ENCODE measurements around the gene CTNND2.

CTNND2 gene

GRCh38 chr5:11574787-11575186 is 329.5 kb downstream of the CTNND2 start:
- no peak for DNase-seq

DNA sequence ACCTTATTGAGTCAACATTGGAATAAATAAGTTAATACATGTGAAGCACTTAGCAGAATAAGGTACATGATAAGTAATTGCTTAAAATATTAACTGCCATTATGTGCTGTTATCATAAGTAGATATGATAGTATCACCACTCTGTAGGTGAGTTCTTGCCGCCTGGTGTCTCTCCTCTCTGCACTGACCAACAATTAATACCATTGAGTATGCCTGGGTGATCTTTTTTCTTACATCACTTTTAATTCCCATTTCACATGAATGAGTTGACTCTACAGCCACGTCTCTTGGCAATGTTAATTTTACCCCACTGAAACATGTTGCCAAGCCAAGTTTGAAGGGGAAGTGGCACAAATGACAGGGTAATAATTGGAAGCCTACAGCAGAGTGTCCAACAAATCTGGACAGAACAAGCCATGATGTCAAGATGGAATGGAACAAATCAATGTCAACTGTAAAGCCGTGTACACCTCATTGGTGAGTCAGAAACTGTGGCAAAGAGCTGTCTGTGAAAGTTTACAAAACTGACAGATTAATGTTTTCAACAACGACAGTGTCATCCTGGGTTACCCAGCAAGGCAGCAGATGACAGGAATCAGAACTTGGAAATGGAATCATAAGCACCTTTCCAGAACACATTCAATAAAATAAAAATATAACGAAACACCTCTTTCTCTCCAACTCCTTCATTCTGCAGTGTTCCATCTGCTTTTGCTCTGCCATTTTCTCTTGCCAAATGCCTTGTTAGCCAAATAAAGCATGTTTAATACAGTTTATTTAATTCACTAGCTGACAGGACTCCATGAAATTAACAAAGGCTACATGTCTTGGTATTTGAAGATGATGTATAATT is 330.9 kb downstream of the CTNND2 start:
- DNase-seq, result no peak

DNA sequence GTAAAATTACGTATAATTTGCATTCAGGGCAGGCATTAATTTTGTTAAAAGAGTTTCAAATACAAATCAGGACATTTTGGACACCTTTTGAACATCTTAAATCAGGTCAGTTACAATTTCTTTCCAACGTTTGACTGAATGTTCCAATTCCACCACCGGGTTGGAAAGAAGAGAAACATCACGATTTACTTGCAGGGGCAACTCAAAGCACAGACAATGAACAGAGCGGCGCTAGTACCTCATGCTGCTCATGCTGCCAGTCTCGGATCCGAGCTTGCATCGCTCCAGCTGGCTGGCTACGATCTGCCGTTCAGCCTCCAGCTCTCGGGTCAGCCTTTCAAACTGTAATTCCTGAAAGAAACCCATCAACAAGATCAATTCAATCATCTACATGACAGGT is 339.5 kb downstream of the CTNND2 start:
- DNase-seq, result no peak

- DNase-seq, result no peak
Observed at GRCh38 chr5:11563822-11564221, 340.4 kb downstream of the CTNND2 start.

DNA sequence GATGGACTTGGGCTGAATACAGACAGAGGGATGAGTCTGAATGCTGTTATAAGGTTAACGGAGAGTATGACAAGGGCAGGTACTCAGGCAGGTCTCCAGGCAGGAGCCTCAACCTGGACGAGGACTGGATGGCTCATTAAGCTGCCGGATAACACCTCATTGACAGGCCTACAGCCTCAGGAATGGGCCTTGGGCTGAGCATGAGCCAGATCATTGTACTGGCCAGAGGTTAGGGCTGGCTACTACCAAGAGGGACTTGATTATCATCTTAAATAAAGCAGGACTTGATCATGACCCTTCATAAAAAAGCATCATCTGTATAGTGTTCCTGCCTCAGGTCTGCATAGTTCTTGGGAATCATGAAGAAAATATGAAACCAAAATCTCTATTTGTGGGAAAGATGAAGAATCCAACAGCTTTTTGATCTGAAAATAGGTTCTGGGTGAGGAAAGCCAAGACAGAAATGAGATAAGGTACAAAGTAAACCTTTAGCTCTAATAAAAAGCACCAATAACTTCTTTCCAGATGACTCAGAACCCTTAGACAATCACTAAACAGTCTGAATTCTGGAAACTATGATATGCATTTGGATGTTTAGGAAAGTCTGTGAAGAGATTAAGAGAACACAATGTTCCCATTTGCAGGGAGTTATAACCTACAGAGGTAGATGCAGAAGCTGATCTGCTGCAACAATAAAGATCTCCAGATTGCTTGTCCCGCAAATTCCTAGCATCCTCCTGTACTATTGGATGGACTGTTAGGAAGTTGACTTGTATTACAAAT is 343.1 kb downstream of the CTNND2 start:
- no peak for DNase-seq

GRCh38 chr5:11557063-11557462 is 347.2 kb downstream of the CTNND2 start:
- DNase-seq, result no peak

GRCh38 chr5:11555171-11555570 is 349.1 kb downstream of the CTNND2 start:
- no peak for DNase-seq

GRCh38 chr5:11547730-11548129 is 356.5 kb downstream of the CTNND2 start:
- DNase-seq, result no peak

GRCh38 chr5:11547140-11547539 is 357.1 kb downstream of the CTNND2 start:
- no peak for DNase-seq

DNA sequence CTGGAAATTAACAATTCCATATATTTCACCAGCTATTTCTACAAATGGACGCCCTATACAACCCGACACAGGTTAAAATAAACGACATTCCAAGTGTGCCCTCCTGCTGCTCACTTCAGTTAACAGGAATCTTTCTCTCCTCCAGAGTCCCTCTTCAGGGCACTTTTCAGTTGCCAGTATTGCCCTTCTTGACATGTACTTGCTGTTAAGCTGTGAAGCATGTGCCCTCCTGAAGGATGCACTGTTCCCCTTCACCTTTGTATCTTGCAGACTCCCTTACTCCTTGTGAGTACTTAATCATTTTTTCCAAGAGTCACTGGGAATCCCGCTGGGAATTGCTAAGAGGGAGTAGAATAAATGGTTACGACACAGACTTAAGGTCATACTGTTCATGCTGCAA is 364.1 kb downstream of the CTNND2 start:
- no peak for DNase-seq

DNA sequence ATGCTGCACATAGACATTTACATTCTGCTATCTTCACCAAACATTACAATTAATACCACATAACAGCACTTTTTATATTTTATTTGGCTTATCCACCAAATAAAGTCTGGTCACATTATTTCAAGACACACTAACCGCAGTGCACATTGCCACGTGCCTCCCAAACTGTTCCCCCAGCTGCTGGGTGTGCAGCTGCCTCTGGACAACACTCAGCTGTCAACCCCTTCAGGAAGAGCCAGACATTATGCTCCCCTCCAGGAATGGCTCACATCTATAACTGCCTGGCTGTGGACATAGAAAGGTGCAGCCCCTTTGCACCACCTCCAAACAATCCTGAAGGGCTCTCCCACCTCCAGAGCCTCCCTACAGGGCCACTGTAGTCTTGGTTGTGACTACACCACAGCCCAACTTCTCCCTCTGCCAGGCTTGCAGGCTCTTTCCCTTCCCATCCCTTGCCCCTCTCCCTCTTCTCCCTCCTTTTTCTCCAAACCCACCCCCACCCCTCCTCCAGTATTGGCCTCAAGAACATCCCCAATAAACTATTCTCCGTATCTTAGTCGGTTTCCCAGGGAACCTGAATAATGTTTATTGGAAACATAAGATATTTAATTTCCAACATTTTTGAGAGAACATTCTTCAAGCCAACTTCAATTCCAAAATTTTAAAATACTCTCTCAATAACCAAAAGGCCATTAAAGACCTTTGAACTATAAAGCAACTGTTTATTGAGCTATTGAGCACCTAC is 372.3 kb downstream of the CTNND2 start:
- DNase-seq, result no peak

DNA sequence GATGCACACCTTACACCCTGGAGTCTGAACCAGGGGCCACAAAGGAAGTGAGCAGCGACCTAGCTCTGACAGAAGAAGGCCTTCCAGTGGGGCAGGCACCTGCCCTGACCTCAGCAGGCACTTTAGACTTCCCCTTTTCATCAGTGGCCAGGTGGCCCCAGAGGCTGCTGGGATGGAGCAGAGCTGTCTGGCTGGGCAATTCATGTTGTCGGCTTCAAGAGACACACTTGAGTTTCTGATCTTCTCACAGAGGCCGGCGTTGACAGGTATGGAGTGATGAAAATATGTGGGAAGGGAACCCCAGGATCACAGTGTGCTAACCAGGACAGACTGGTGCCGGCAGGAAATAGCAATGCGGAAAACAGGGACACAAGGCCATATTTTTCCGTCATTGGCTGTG is 375.5 kb downstream of the CTNND2 start:
- no peak for DNase-seq

GRCh38 chr5:11527652-11528349 is 376.4 kb downstream of the CTNND2 start:
- no peak for DNase-seq

- no peak for DNase-seq
Observed at GRCh38 chr5:11525020-11525419, 379.2 kb downstream of the CTNND2 start.

- DNase-seq, result no peak
Observed at GRCh38 chr5:11524188-11524587, 380.1 kb downstream of the CTNND2 start.

GRCh38 chr5:11522796-11523195 is 381.4 kb downstream of the CTNND2 start:
- no peak for DNase-seq

GRCh38 chr5:11520241-11520930 is 383.9 kb downstream of the CTNND2 start:
- no peak for DNase-seq

DNA sequence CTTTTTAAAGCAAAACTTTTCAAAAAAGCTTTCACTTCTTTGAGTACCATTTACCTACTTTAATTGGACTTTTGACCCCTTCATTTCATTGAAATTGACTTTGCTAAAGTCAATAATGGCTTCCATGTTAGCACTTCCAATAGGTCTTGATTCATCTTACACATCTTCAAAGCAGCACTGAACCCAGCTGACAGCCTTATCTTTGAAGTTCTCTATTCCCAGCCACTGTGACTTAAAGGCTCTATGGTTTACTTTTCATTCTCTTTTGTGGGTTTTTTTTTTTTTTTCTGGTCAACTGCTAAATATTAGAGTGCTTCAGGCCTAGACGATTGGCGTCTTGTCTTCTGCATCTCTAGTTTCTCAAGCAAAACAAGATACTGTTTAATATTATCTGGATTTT is 385.0 kb downstream of the CTNND2 start:
- DNase-seq, result no peak

DNA sequence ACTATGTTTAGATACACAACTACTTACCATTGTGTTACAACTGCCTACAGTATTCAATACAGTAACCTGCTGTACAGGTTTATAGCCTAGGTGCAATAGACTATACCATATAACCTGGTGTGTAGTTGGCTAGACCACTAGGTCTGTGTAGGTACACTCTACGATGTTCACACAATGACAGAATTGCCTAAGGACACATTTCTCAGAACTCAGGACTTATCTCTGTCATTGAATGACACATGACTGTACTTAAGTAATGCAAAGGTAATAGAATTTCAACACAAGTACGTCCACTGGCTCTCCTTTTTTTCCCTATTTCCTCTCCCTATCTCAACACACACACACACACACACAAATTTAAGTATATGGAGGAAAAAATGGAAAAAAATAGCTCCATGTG is 385.6 kb downstream of the CTNND2 start:
- DNase-seq, result no peak

GRCh38 chr5:11514705-11515432 is 389.4 kb downstream of the CTNND2 start:
- no peak for DNase-seq

GRCh38 chr5:11511878-11512277 is 392.4 kb downstream of the CTNND2 start:
- DNase-seq, result no peak

DNA sequence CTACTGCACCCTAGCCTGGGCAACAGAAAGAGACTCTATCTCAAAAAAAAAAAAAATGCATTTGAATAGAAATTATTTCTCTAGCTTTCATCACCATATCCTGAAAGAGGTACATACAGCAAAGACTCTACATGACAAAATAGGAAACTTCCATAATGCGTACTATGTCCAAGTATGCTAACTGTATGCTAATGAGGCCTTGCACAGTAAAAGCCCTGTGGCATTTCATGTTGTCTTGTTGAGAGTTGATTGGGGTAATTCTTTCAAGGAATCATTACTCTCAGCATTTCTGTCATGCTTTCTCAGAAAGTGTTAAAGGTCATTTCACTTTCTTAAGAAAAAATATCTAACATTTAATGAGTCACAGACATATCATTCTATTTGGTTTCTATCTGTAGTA is 393.4 kb downstream of the CTNND2 start:
- no peak for DNase-seq
